CD4-positive, alpha-beta memory T cell (primary cell): ENCODE results near the gene ZC3H7A. TPM values are rescaled to one million over a fixed set of nuclear protein-coding genes. Genes with fewer than 3 reads are reported as not detected.

Experiments used
- CTCF ChIA-PET: fragments of 350-600 bp; sonication (Branson Sonifier 250); formaldehyde crosslinking; loops from one replicate; lab custom pipeline; 2021; ENCODE audit warnings: inconsistent platforms; ENCODE audit not compliant: partially characterized antibody; lab: Charles Lee
- POLR2A ChIA-PET: fragments of 350-600 bp; sonication (Branson Sonifier 250); formaldehyde crosslinking; loops from one replicate; lab custom pipeline; 2021; ENCODE audit not compliant: partially characterized antibody; lab: Charles Lee
- DNase-seq, 5 donors: peaks; one replicate each; pipeline versions ENCODE4 v3.0.0 to v3.0.0-alpha.2; 2020 to 2022; ENCODE audit warnings: mixed read lengths in 1 of 5
- H3K27ac ChIP-seq: one replicate; pipeline ENCODE4 v1.7.0; 2013; ENCODE audit warnings: low read depth, low read length
- H3K27me3 ChIP-seq: 2 replicates; pipeline ENCODE4 v1.7.0; 2013; ENCODE audit warnings: mild to moderate bottlenecking, low read length, moderate library complexity; ENCODE audit not compliant: insufficient read depth
- H3K36me3 ChIP-seq: 2 replicates; pipeline ENCODE4 v1.7.0; 2013; ENCODE audit warnings: mild to moderate bottlenecking, low read length, moderate library complexity; ENCODE audit not compliant: insufficient read depth
- H3K4me1 ChIP-seq: 2 replicates; pipeline ENCODE4 v1.7.0; 2013; ENCODE audit warnings: mild to moderate bottlenecking, low read length, moderate library complexity; ENCODE audit not compliant: insufficient read depth
- H3K4me3 ChIP-seq, 2 donors: one replicate each; pipeline ENCODE4 v1.7.0; 2013; ENCODE audit warnings: low read length in 2 of 2, mild to moderate bottlenecking in 1 of 2
- H3K9me3 ChIP-seq, 2 donors: one replicate each; pipeline ENCODE4 v1.7.0; 2013; ENCODE audit warnings: low read length in 2 of 2, control low read depth in 1 of 2; ENCODE audit not compliant: control insufficient read depth in 1 of 2
- H3K27ac Mint-ChIP-seq, 7 donors: one replicate each; pipeline ENCODE4 v1.8.0; 2020 to 2021; ENCODE audit warnings: mixed read lengths in 7 of 7, mild to moderate bottlenecking in 6 of 7, inconsistent platforms in 3 of 7, moderate library complexity in 3 of 7
- H3K27me3 Mint-ChIP-seq, 2 donors: one replicate each; pipeline ENCODE4 v1.8.0; 2020 to 2021; ENCODE audit warnings: mixed read lengths in 2 of 2
- H3K36me3 Mint-ChIP-seq, 2 donors: one replicate each; pipeline ENCODE4 v1.8.0; 2020 to 2021; ENCODE audit warnings: mixed read lengths in 2 of 2, inconsistent platforms in 1 of 2, mild to moderate bottlenecking in 1 of 2
- H3K4me1 Mint-ChIP-seq, 4 donors: one replicate each; pipeline ENCODE4 v1.8.0; 2020 to 2021; ENCODE audit warnings: mixed read lengths in 4 of 4, mild to moderate bottlenecking in 1 of 4
- H3K4me3 Mint-ChIP-seq, 8 donors: one replicate each; pipeline ENCODE4 v1.8.0; 2020 to 2021; ENCODE audit warnings: mixed read lengths in 8 of 8, mild to moderate bottlenecking in 7 of 8, moderate library complexity in 6 of 8, inconsistent platforms in 3 of 8
- H3K9me3 Mint-ChIP-seq, 8 donors: one replicate each; pipeline ENCODE4 v1.8.0; 2020 to 2021; ENCODE audit warnings: mixed read lengths in 8 of 8, mild to moderate bottlenecking in 5 of 8, inconsistent platforms in 3 of 8, moderate library complexity in 1 of 8
- intact Hi-C: fragments of 100-400 bp; cut with micrococcal nuclease; formaldehyde crosslinking; loops from one replicate; pipeline ENCODE4 v1.15.1; 2023
- polyA plus RNA-seq, 2 donors: library from polyadenylated mRNA; unstranded; fragments of 300-500 nt; fragmentation: Illumina TruSeq; gene quantifications; one replicate each; pipeline ENCODE4 v1.2.3, GENCODE V29; 2021
- total RNA-seq, 2 experiments: library from RNA; stranded (reverse); gene quantifications; one replicate each; pipeline ENCODE4 v1.2.3, GENCODE V29; 2021

ZC3H7A gene
- total and polyA plus RNA-seq, 4 experiments from 2014 or later: 39.9 to 92.1 (median 66.3) TPM

DNA sequence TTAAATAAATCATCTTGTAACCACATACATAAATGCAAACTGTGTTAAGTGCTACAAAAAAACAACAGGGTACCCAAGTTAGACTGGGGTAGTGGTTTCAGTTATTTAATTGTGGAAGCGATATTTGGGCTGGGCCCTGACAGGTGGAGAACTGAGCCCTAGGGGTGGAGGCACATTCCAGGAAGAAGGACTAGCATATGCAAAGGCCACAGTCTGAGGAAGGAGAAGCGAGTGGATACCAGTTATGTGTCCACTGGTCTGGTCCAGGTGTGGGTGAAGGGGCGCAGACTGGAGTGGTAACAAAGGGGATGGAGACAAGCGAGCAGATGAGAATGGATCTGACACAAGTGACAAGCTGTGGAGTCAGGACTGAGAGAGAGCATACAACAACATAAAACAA lies 77.3 kb downstream of the ZC3H7A start:
- no peak overlapping the region for H3K27ac ChIP-seq
- H3K4me3 ChIP-seq: no peak overlapping the region
- no peaks in the 10 kb centered on the region for H3K27me3 Mint-ChIP-seq
- DNase-seq: no peak
- no peaks in the 10 kb centered on the region for H3K9me3 ChIP-seq
- H3K36me3 ChIP-seq: peaks cover 22% of the 10 kb centered on the region
- H3K4me1 Mint-ChIP-seq: peaks cover 7 to 22% (median 20%) of the 10 kb centered on the region in 4 donors
- CTCF ChIA-PET: interaction anchor here (1.5 to 2.9 kb wide), 2 partner anchors 188 to 312 kb away, joined by 6 to 12 read pairs; no protein-coding TSS in a partner anchor
- no peaks in the 10 kb centered on the region for H3K27me3 ChIP-seq
- intact Hi-C loops: no loop called here
- no peak overlapping the region for H3K4me3 Mint-ChIP-seq
- peak overlapping the region in 4 of 7 donors; percentile 49 to 79 (median 58) for H3K27ac Mint-ChIP-seq
- peaks cover 22 to 61% of the 10 kb centered on the region in 2 donors for H3K36me3 Mint-ChIP-seq
- no peaks in the 10 kb centered on the region for H3K9me3 Mint-ChIP-seq
- peaks cover 3% of the 10 kb centered on the region for H3K4me1 ChIP-seq
- POLR2A ChIA-PET: interaction anchor here (1.2 kb wide), 1 partner anchor 23 kb away, joined by 3 read pairs; the partner anchor contains the start of gene TXNDC11

DNA sequence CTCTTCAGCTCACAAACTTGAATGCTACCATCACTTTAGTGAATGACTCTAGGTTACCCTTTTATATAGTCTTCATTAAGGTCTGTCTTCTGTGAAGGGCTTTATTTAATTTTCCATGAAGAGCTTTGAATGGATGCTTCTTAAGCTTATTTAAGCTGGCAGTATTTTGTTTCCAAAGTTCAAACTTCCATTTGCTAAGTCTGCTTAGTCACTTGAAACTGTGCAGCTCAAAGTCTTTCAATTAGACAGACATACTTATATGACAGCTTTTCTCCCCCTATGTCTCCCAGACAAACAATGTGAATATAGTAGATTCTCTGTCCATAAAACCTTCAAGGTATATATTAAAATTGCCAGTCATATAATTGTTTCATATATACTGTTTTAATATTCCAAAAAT lies 77.9 kb downstream of the ZC3H7A start:
- Histone ChIP-seq H3K36me3 (peaks cover 22% of the 10 kb centered on the region), H3K4me3 (no peak overlapping the region), H3K27ac (no peak overlapping the region), H3K9me3 (no peaks in the 10 kb centered on the region), H3K27me3 (no peaks in the 10 kb centered on the region), H3K4me1 (peaks cover 3% of the 10 kb centered on the region)
- intact Hi-C loops: no loop called here
- Mint-ChIP-seq H3K4me3 (no peak overlapping the region), H3K27me3 (no peaks in the 10 kb centered on the region), H3K4me1 (peaks cover 9 to 27% (median 24%) of the 10 kb centered on the region in 4 donors), H3K36me3 (peaks cover 26 to 62% of the 10 kb centered on the region in 2 donors), H3K9me3 (no peaks in the 10 kb centered on the region), H3K27ac (peak overlapping the region in 1 of 7 donors; percentile 22)
- DNase-seq: no peak
- POLR2A ChIA-PET: no interaction called here
- CTCF ChIA-PET: interaction anchor here (1.2 to 2.9 kb wide), 3 partner anchors 187 to 323 kb away, joined by 4 to 12 read pairs (median 6); no protein-coding TSS in a partner anchor

DNA sequence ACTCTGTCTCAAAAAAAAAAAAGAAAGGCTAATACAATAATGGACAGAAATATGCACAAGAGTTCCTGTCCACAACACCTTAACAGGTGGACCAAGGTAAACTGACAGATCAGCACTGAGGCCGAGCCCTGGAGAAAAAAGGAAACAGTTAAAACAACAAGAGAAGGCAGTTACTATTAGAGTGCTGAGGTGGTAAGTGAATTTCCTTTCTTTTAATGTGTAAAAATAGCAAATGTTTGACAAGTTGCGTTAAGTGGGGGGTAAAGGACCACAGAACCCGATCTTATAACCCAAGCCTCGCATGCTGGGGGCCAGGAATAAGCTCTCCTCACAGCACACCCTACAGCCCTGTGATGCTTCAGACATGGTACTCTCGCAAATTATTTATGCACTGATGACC lies 79.2 kb downstream of the ZC3H7A start:
- H3K27ac Mint-ChIP-seq: peak overlapping the region in 6 of 7 donors; percentile 27 to 83 (median 69)
- H3K36me3 Mint-ChIP-seq: peaks cover 22 to 53% of the 10 kb centered on the region in 2 donors
- peaks cover 9 to 27% (median 22%) of the 10 kb centered on the region in 4 donors for H3K4me1 Mint-ChIP-seq
- peaks cover 26% of the 10 kb centered on the region for H3K36me3 ChIP-seq
- DNase-seq: no peak
- no peaks in the 10 kb centered on the region for H3K27me3 ChIP-seq
- no peak overlapping the region for H3K4me3 ChIP-seq
- intact Hi-C loops: no loop called here
- H3K9me3 Mint-ChIP-seq: no peaks in the 10 kb centered on the region
- ChIA-PET CTCF (interaction anchor here (0.7 to 4.5 kb wide), 6 partner anchors 187 to 350 kb away, joined by 3 to 79 read pairs (median 5); no protein-coding TSS in a partner anchor), POLR2A (interaction anchor here (0.7 kb wide), 1 partner anchor 186 kb away, joined by 3 read pairs; no protein-coding TSS in a partner anchor)
- no peaks in the 10 kb centered on the region for H3K9me3 ChIP-seq
- peaks cover 3% of the 10 kb centered on the region for H3K4me1 ChIP-seq
- no peak overlapping the region for H3K27ac ChIP-seq
- H3K27me3 Mint-ChIP-seq: no peaks in the 10 kb centered on the region
- no peak overlapping the region for H3K4me3 Mint-ChIP-seq

DNA sequence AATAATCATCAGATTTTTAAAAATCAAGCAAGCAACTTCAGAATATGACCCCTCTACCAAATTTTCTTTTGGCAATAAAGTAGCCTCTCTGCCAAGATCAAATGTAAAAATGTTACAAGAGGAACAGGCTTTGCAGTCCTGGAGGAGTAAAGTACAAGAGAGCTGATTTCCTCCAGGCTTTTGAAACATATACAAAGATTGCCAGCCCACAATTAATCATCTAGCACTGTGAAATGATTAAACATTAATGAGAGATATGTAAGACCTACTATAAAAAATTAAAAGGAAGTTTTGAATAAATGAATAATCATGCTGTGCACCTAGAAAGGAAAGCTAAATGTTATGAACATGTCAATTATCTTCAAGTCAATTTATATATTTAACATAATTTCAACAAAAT lies 80.7 kb downstream of the ZC3H7A start:
- H3K4me3 Mint-ChIP-seq: no peak overlapping the region
- Histone ChIP-seq H3K27ac (no peak overlapping the region), H3K4me1 (peaks cover 3% of the 10 kb centered on the region), H3K4me3 (no peak overlapping the region), H3K36me3 (peaks cover 16% of the 10 kb centered on the region), H3K27me3 (no peaks in the 10 kb centered on the region), H3K9me3 (no peaks in the 10 kb centered on the region)
- POLR2A ChIA-PET: no interaction called here
- H3K4me1 Mint-ChIP-seq: peaks cover 11 to 32% (median 21%) of the 10 kb centered on the region in 4 donors
- CTCF ChIA-PET: interaction anchor here (1.0 to 4.5 kb wide), 5 partner anchors 75 to 352 kb away, joined by 4 to 79 read pairs (median 29); no protein-coding TSS in a partner anchor
- no peaks in the 10 kb centered on the region for H3K9me3 Mint-ChIP-seq
- H3K27me3 Mint-ChIP-seq: no peaks in the 10 kb centered on the region
- intact Hi-C loops: no loop called here
- peaks cover 26 to 52% of the 10 kb centered on the region in 2 donors for H3K36me3 Mint-ChIP-seq
- no peak for DNase-seq
- peak overlapping the region in 3 of 7 donors; percentile 6 to 71 (median 61) for H3K27ac Mint-ChIP-seq

DNA sequence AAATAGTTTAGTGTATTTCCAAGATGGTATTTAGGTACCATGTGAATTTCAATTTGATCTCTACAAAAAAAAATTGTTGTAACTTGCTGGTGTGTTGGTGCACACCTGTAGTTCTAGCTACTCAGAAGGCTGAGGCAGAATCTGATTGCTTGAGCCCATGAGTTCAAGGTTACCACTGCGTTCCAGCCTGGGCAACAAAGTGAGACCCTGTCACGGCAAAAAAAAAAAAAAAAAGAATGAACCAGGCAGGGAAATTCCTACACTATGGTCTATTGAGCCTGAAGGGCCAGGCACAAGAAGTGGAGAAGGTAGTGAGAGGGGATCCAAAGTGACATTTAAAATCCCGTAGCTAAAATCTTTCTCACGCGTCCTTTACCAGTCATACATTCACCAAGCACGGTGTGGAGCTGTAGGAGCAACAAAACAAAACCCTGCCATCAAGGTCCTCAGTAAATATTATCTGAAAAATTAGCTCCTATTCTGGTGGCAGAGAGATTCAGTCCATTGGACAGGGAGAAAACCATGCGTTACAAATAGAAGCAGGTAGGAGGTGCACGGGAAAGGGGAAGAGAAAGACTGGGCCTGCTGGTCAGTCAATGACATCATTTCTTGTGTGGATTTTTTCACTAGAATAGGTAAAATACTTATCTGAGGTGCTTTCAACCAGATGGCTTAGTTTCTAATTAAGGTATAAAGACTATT lies 81.7 kb downstream of the ZC3H7A start:
- Histone ChIP-seq H3K4me3 (no peak overlapping the region), H3K9me3 (no peaks in the 10 kb centered on the region), H3K27ac (no peak overlapping the region), H3K27me3 (no peaks in the 10 kb centered on the region), H3K36me3 (peaks cover 22% of the 10 kb centered on the region), H3K4me1 (peaks cover 3% of the 10 kb centered on the region)
- Mint-ChIP-seq H3K9me3 (no peaks in the 10 kb centered on the region), H3K4me3 (no peak overlapping the region), H3K36me3 (peaks cover 32 to 54% of the 10 kb centered on the region in 2 donors), H3K4me1 (peaks cover 12 to 32% (median 21%) of the 10 kb centered on the region in 4 donors), H3K27me3 (no peaks in the 10 kb centered on the region), H3K27ac (peak overlapping the region in 1 of 7 donors; percentile 71)
- CTCF ChIA-PET: interaction anchor here (0.6 to 4.5 kb wide), 24 partner anchors 10 to 752 kb away, joined by 3 to 79 read pairs (median 5); partner anchors contain the start of gene ZC3H7A
- DNase-seq: no peak
- intact Hi-C loops: loop anchor here (2.0 kb wide), 1 partner anchor 761 kb away; no protein-coding TSS in a partner anchor
- POLR2A ChIA-PET: interaction anchor here (1.1 kb wide), 1 partner anchor 184 kb away, joined by 4 read pairs; no protein-coding TSS in a partner anchor

DNA sequence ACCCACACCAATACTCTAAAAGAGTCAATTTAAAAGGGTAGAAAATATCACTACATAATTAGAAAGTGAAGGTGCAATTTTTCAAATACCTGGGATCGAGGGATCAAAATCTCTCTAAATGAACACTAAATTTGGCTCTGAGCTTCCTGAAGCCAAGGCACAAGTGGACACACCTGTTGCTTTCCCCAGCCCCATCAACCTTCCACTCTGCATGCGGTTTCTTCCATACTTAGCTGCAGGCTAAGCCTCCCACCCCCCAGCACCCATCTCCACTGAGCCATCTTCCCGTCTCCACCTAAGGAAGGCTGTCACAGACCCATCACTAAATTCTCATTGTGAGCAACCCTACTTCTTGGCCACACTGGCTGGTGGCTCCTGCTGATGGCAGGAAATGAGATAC lies 84.9 kb downstream of the ZC3H7A start:
- Histone ChIP-seq H3K27ac (no peak overlapping the region), H3K27me3 (no peaks in the 10 kb centered on the region), H3K4me1 (no peaks in the 10 kb centered on the region), H3K4me3 (no peak overlapping the region), H3K9me3 (no peaks in the 10 kb centered on the region), H3K36me3 (peaks cover 25% of the 10 kb centered on the region)
- Mint-ChIP-seq H3K27me3 (no peaks in the 10 kb centered on the region), H3K9me3 (no peaks in the 10 kb centered on the region), H3K36me3 (peaks cover 38 to 60% of the 10 kb centered on the region in 2 donors), H3K4me3 (no peak overlapping the region), H3K27ac (peak overlapping the region in 2 of 7 donors; percentile 40 to 52), H3K4me1 (peaks cover 9 to 18% (median 13%) of the 10 kb centered on the region in 4 donors)
- no peak for DNase-seq
- ChIA-PET CTCF (interaction anchor here (0.7 to 3.8 kb wide), 7 partner anchors 11 to 356 kb away, joined by 3 to 20 read pairs (median 4); no protein-coding TSS in a partner anchor), POLR2A (no interaction called here)
- intact Hi-C loops: no loop called here

DNA sequence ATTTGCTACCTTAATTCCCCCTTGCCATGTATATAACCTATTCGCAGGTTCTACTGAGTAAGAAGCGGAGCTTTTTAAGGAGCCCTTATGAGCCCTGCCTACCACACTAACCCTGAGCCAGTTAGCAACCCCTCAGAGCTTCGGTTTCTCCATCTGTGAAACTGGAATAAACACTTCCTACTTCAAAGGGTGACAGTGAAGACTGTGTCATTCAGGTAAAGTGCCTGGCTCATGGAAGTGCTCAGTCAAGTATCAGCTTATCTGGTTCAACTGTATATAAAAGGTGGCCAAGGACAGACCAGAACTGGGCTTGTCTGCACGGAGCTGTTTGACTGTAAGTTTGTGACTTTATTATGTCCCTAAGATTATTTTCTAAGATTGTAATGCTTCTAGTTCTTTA lies 85.4 kb downstream of the ZC3H7A start:
- Mint-ChIP-seq H3K27ac (peak overlapping the region in 1 of 7 donors; percentile 52), H3K36me3 (peaks cover 38 to 59% of the 10 kb centered on the region in 2 donors)
- H3K36me3 ChIP-seq: peaks cover 25% of the 10 kb centered on the region

More for the DNA sequence above, 85.4 kb downstream of the ZC3H7A start:
- ChIA-PET POLR2A (no interaction called here), CTCF (interaction anchor here (0.7 to 3.8 kb wide), 7 partner anchors 11 to 356 kb away, joined by 3 to 20 read pairs (median 6); no protein-coding TSS in a partner anchor)
- no peaks in the 10 kb centered on the region for H3K9me3 Mint-ChIP-seq
- intact Hi-C loops: no loop called here
- Histone ChIP-seq H3K9me3 (no peaks in the 10 kb centered on the region), H3K27ac (no peak overlapping the region), H3K27me3 (no peaks in the 10 kb centered on the region), H3K4me1 (no peaks in the 10 kb centered on the region), H3K4me3 (no peak overlapping the region)
- H3K4me1 Mint-ChIP-seq: peaks cover 8 to 17% (median 12%) of the 10 kb centered on the region in 4 donors
- H3K4me3 Mint-ChIP-seq: no peak overlapping the region
- no peaks in the 10 kb centered on the region for H3K27me3 Mint-ChIP-seq
- no peak for DNase-seq
